HepG2 (cell line): ENCODE results near the gene OAS1.
"Not testable (repeated sequence)": the region's sequence is repeated elsewhere in the genome, so short reads cannot be mapped to it uniquely, and the experiment has no call there.

ENCODE experiments used
- KLF16 ChIP-seq, 2 experiments: sonication (generic) in 1 of 2; formaldehyde crosslinking in 1 of 2; IDR thresholded peaks; 2 replicates each; pipeline versions ENCODE4 v1.6.1 to v1.8.0; 2016 to 2023; ENCODE audit warnings: missing genetic modification reagents in 2 of 2, missing compliant biosample characterization in 1 of 2
- MAFK ChIP-seq, 2 experiments: IDR thresholded peaks in 1 of 2; conservative IDR thresholded peaks in 1 of 2; 2 replicates each; pipeline ENCODE4 v1.6.1; 2011; ENCODE audit warnings: improper control_type of control experiment in 2 of 2, low read length in 2 of 2
- NFE2L2 ChIP-seq: fragments of 150-350 bp; IDR thresholded peaks from 2 replicates; pipeline ENCODE4 v1.6.1; 2014; ENCODE audit warnings: low read length
- POLR2A ChIP-seq, 2 experiments: IDR thresholded peaks; 2 replicates each; pipeline ENCODE4 v1.6.1; 2011; ENCODE audit warnings: low read depth in 2 of 2, low read length in 2 of 2, mild to moderate bottlenecking in 1 of 2, moderate library complexity in 1 of 2; ENCODE audit not compliant: insufficient read depth in 1 of 2
- TF ChIP-seq, protein P1 (sequence below): sonication (generic); formaldehyde crosslinking; IDR thresholded peaks from 2 replicates; pipeline ENCODE4 v1.5.0; 2020; ENCODE audit warnings: mild to moderate bottlenecking, missing genetic modification reagents, moderate library complexity

DNA sequence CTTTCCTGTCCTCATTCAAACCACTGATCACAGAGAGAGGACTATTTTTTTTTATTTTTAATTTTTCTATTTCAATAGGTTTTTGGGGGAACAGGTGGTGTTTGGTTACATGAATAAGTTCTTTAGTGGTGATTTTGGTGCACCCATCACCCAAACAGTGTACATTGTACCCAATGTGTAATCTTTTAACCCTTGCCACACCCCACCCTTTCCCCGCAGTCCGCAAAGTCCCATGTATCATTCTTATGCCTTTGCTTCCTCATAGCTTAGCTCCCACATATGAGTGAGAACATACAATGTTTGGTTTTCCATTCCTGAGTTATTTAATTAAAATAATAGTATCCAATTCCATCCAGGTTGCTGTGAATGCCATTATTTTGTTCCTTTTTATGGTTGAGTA, 7.1 kb downstream of the OAS1 start:
- TF ChIP-seq, protein P1, sequence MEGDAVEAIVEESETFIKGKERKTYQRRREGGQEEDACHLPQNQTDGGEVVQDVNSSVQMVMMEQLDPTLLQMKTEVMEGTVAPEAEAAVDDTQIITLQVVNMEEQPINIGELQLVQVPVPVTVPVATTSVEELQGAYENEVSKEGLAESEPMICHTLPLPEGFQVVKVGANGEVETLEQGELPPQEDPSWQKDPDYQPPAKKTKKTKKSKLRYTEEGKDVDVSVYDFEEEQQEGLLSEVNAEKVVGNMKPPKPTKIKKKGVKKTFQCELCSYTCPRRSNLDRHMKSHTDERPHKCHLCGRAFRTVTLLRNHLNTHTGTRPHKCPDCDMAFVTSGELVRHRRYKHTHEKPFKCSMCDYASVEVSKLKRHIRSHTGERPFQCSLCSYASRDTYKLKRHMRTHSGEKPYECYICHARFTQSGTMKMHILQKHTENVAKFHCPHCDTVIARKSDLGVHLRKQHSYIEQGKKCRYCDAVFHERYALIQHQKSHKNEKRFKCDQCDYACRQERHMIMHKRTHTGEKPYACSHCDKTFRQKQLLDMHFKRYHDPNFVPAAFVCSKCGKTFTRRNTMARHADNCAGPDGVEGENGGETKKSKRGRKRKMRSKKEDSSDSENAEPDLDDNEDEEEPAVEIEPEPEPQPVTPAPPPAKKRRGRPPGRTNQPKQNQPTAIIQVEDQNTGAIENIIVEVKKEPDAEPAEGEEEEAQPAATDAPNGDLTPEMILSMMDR (CRISPR knock-in tag) = not testable (repeated sequence)
- TF ChIP-seq MAFK (conservative IDR thresholded peaks at IDR 0.05 in 1 of 2, IDR thresholded peaks at IDR 0.05 in 1 of 2; ENCODE audit: low read length in 2 of 2); NFE2L2; POLR2A (IDR thresholded peaks at IDR 0.05; ENCODE audit: insufficient read depth in 1 of 2, low read depth in 2 of 2, low read length in 2 of 2); KLF16 (CRISPR knock-in tag; IDR thresholded peaks at IDR 0.05): not testable (repeated sequence)
